ENCODE data around the gene RASD2.

Gene RASD2

GRCh38 chr22:35542157-35542938 lies 1.7 kb downstream of the RASD2 start:
- Histone ChIP-seq H3K36me3 (no peaks in the 10 kb centered on the region), H3K27me3 (ENCODE audit: insufficient read depth, low read depth, severe bottlenecking) (peaks cover 53% of the 10 kb centered on the region), H3K4me3 (ENCODE audit: low read depth, low read length) (no peak overlapping the region), H3K9me3 (ENCODE audit: severe bottlenecking) (no peaks in the 10 kb centered on the region), H3K27ac (no peak overlapping the region)
- DNase-seq = no peak
- TF ChIP-seq CTCF (IDR thresholded peaks at IDR 0.05; ENCODE audit: low read depth, low read length) = no peak

GRCh38 chr22:35542939-35543516 lies 2.4 kb downstream of the RASD2 start:
- Histone ChIP-seq H3K36me3 (no peaks in the 10 kb centered on the region), H3K27ac (no peak overlapping the region), H3K9me3 (ENCODE audit: severe bottlenecking) (no peaks in the 10 kb centered on the region), H3K4me3 (ENCODE audit: low read depth, low read length) (no peak overlapping the region), H3K27me3 (ENCODE audit: insufficient read depth, low read depth, severe bottlenecking) (peaks cover 53% of the 10 kb centered on the region)
- DNase-seq = no peak
- TF ChIP-seq CTCF (IDR thresholded peaks at IDR 0.05; ENCODE audit: low read depth, low read length) = no peak

GRCh38 chr22:35543702-35544101 lies 3.1 kb downstream of the RASD2 start:
- Histone ChIP-seq H3K9me3 (ENCODE audit: severe bottlenecking) (no peaks in the 10 kb centered on the region), H3K36me3 (no peaks in the 10 kb centered on the region), H3K4me3 (ENCODE audit: low read depth, low read length) (no peak overlapping the region), H3K27ac (no peak overlapping the region), H3K27me3 (ENCODE audit: insufficient read depth, low read depth, severe bottlenecking) (peaks cover 52% of the 10 kb centered on the region)
- no peak for TF ChIP-seq CTCF (IDR thresholded peaks at IDR 0.05; ENCODE audit: low read depth, low read length)
- DNase-seq = no peak

GRCh38 chr22:35544189-35544588 lies 3.6 kb downstream of the RASD2 start:
- no peak for TF ChIP-seq CTCF (IDR thresholded peaks at IDR 0.05; ENCODE audit: low read depth, low read length)
- H3K27ac ChIP-seq = no peak overlapping the region
- peaks cover 47% of the 10 kb centered on the region for H3K27me3 ChIP-seq (ENCODE audit: insufficient read depth, low read depth, severe bottlenecking)
- DNase-seq = no peak
- H3K9me3 ChIP-seq (ENCODE audit: severe bottlenecking) = no peaks in the 10 kb centered on the region
- H3K36me3 ChIP-seq = no peaks in the 10 kb centered on the region
- no peak overlapping the region for H3K4me3 ChIP-seq (ENCODE audit: low read depth, low read length)

GRCh38 chr22:35544827-35545226 lies 4.2 kb downstream of the RASD2 start:
- H3K27ac ChIP-seq = no peak overlapping the region
- no peaks in the 10 kb centered on the region for H3K36me3 ChIP-seq
- H3K9me3 ChIP-seq (ENCODE audit: severe bottlenecking) = no peaks in the 10 kb centered on the region
- DNase-seq = no peak
- peaks cover 41% of the 10 kb centered on the region for H3K27me3 ChIP-seq (ENCODE audit: insufficient read depth, low read depth, severe bottlenecking)
- H3K4me3 ChIP-seq (ENCODE audit: low read depth, low read length) = no peak overlapping the region
- TF ChIP-seq CTCF (IDR thresholded peaks at IDR 0.05; ENCODE audit: low read depth, low read length) = no peak

All from WERI-Rb-1 (cell line).